Osteoblast (primary cell): ENCODE results near the gene SEC61B. TPM values are rescaled to one million over a fixed set of nuclear protein-coding genes. Genes with fewer than 3 reads are reported as not detected.

ENCODE experiments used
- DNase-seq: peaks from one replicate; pipeline ENCODE4 v3.0.0; 2011; ENCODE audit warnings: low spot score, mixed read lengths; ENCODE audit not compliant: insufficient read length; ENCODE audit errors: missing footprints
- H2AFZ ChIP-seq: 2 replicates; pipeline ENCODE4 v1.6.0; 2011; ENCODE audit warnings: mild to moderate bottlenecking, low read length
- H3K27ac ChIP-seq: 2 replicates; pipeline ENCODE4 v1.5.1; 2011; ENCODE audit warnings: mild to moderate bottlenecking, low read depth, low read length, moderate library complexity
- H3K27me3 ChIP-seq: 2 replicates; pipeline ENCODE4 v1.6.0; 2012; ENCODE audit warnings: mild to moderate bottlenecking, control low read depth, inconsistent platforms, low read length, moderate library complexity; ENCODE audit not compliant: insufficient read depth
- H3K36me3 ChIP-seq: 2 replicates; pipeline ENCODE4 v1.5.1; 2011; ENCODE audit warnings: mild to moderate bottlenecking, low read length, control low read depth, moderate library complexity; ENCODE audit not compliant: insufficient read depth
- H3K4me1 ChIP-seq: 2 replicates; pipeline ENCODE4 v1.5.1; 2011; ENCODE audit warnings: mild to moderate bottlenecking, low read length, control low read depth, moderate library complexity; ENCODE audit not compliant: insufficient read depth
- H3K4me2 ChIP-seq: 2 replicates; pipeline ENCODE4 v1.6.0; 2011; ENCODE audit warnings: mild to moderate bottlenecking, low read length; ENCODE audit not compliant: insufficient read depth
- H3K4me3 ChIP-seq: fragments of 200-600 bp; sonication (generic); 3 replicates; pipeline ENCODE4 v1.5.1; 2012; ENCODE audit warnings: mild to moderate bottlenecking, low read length, inconsistent platforms; ENCODE audit not compliant: insufficient read depth
- H3K79me2 ChIP-seq: 2 replicates; pipeline ENCODE4 v1.6.0; 2012; ENCODE audit warnings: mild to moderate bottlenecking, low read length, control low read depth, inconsistent platforms; ENCODE audit not compliant: insufficient read depth
- H3K9me3 ChIP-seq: 2 replicates; pipeline ENCODE4 v1.5.1; 2011; ENCODE audit warnings: low read depth, low read length, control low read depth
- H4K20me1 ChIP-seq: 2 replicates; pipeline ENCODE4 v1.6.0; 2012; ENCODE audit warnings: mild to moderate bottlenecking, low read length, control low read depth; ENCODE audit not compliant: insufficient read depth
- total RNA-seq: library from RNA; depleted of rRNA; stranded (reverse); fragments of >200 nt; gene quantifications from 2 replicates; pipeline ENCODE4 v1.2.3, GENCODE V29; 2012
- TF ChIP-seq, protein P1 (sequence below): IDR thresholded peaks from 2 replicates; pipeline ENCODE4 v1.5.1; 2011; ENCODE audit warnings: mild to moderate bottlenecking, low read depth, low read length, moderate library complexity; ENCODE audit errors: extremely low read depth

Gene SEC61B
- total RNA-seq, 1 donor, result 73.1 TPM

DNA sequence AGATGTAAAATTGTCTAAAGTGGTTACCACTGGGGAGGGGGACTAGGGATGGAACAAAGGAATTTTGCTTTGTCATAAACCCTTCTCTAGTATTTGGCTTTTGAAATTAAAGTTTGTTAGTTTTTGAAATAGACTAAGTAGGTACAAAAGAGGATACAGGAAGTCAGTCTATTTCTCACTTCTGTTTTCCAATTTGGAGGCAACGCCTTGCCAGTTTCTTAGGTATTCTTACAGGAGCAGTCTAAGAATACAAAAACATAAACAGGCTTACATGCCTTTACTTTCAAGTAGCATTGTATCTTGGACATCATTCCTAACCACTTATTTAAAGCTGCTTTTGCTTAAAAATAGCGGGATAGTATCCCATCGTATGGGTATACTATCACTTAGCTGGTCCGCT, 34.8 kb upstream of the SEC61B start:
- no peak overlapping the region for H3K4me2 ChIP-seq
- TF ChIP-seq, protein P1, sequence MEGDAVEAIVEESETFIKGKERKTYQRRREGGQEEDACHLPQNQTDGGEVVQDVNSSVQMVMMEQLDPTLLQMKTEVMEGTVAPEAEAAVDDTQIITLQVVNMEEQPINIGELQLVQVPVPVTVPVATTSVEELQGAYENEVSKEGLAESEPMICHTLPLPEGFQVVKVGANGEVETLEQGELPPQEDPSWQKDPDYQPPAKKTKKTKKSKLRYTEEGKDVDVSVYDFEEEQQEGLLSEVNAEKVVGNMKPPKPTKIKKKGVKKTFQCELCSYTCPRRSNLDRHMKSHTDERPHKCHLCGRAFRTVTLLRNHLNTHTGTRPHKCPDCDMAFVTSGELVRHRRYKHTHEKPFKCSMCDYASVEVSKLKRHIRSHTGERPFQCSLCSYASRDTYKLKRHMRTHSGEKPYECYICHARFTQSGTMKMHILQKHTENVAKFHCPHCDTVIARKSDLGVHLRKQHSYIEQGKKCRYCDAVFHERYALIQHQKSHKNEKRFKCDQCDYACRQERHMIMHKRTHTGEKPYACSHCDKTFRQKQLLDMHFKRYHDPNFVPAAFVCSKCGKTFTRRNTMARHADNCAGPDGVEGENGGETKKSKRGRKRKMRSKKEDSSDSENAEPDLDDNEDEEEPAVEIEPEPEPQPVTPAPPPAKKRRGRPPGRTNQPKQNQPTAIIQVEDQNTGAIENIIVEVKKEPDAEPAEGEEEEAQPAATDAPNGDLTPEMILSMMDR, result no peak
- peaks cover 37% of the 10 kb centered on the region for H3K27me3 ChIP-seq
- no peak overlapping the region for H3K27ac ChIP-seq
- H3K4me3 ChIP-seq, result no peak overlapping the region
- H3K79me2 ChIP-seq, result no peaks in the 10 kb centered on the region
- H3K36me3 ChIP-seq, result no peaks in the 10 kb centered on the region
- H3K9me3 ChIP-seq, result no peaks in the 10 kb centered on the region
- DNase-seq, result no peak
- no peak overlapping the region for H2AFZ ChIP-seq
- H4K20me1 ChIP-seq, result no peaks in the 10 kb centered on the region
- H3K4me1 ChIP-seq, result peaks cover 7% of the 10 kb centered on the region

DNA sequence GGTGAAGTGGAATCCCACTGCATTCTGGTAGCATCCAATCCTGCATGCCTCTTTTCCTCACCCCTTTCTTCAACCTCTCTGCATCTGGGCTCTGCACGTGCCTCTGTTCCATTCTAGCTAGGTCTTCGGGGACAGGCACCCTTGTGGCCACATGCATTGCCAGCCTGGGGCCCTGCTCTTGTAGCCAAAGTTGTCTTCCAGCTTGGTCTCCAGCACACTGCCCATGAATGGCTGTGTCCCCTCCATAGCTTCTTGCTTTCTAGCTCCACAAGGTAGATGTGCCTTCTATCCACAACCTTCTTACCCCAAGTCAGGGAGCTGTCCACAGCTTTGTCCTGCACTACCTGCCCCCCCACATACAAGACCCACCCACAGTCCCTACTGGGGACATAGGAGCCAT, 32.9 kb upstream of the SEC61B start:
- TF ChIP-seq, protein P1, result no peak
- Histone ChIP-seq H3K4me3 (no peak overlapping the region), H2AFZ (no peak overlapping the region), H3K79me2 (no peaks in the 10 kb centered on the region), H3K4me2 (no peak overlapping the region), H3K36me3 (no peaks in the 10 kb centered on the region), H4K20me1 (no peaks in the 10 kb centered on the region), H3K9me3 (no peaks in the 10 kb centered on the region), H3K27me3 (peaks cover 37% of the 10 kb centered on the region), H3K27ac (no peak overlapping the region), H3K4me1 (peaks cover 13% of the 10 kb centered on the region)
- no peak for DNase-seq

DNA sequence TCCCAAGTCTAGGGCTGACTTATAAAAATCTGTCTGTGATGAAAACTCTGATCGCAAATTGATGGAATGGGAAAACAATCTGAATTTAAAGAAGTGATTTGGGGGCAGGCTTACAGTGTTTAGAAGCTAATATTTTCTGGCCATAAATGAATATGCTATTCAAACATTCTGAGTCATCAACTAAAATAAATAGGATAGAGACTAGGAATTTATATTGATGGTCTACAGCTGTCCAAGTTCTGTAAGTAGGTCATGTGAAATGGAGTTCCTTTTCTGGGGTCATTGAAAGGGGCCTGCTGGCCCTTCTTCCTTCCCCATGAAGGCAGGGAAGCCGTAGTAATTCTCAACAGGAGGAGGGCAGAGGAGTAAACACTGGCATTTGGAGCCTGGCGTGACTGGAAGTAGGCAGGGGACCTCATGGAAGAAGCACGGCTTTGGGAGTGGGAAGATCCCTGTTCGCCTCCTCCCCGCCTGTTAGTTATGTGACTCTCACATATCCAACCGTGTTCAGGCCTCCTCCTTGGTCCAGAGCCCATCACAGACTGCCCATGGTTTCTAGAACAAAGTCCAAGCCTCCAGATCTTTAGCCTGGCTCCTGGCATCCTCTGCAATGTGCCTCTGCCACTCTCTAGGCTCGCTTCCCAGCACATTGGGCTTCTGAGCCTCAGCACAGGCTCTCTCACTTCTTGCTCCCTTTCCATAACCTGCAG, 32.0 kb upstream of the SEC61B start:
- Histone ChIP-seq H3K79me2 (no peaks in the 10 kb centered on the region), H3K9me3 (no peaks in the 10 kb centered on the region), H4K20me1 (no peaks in the 10 kb centered on the region), H3K36me3 (no peaks in the 10 kb centered on the region), H3K4me2 (no peak overlapping the region), H3K4me3 (no peak overlapping the region), H3K4me1 (peaks cover 6% of the 10 kb centered on the region), H3K27ac (no peak overlapping the region), H2AFZ (no peak overlapping the region), H3K27me3 (peaks cover 37% of the 10 kb centered on the region)
- no peak for DNase-seq
- TF ChIP-seq, protein P1, result no peak

DNA sequence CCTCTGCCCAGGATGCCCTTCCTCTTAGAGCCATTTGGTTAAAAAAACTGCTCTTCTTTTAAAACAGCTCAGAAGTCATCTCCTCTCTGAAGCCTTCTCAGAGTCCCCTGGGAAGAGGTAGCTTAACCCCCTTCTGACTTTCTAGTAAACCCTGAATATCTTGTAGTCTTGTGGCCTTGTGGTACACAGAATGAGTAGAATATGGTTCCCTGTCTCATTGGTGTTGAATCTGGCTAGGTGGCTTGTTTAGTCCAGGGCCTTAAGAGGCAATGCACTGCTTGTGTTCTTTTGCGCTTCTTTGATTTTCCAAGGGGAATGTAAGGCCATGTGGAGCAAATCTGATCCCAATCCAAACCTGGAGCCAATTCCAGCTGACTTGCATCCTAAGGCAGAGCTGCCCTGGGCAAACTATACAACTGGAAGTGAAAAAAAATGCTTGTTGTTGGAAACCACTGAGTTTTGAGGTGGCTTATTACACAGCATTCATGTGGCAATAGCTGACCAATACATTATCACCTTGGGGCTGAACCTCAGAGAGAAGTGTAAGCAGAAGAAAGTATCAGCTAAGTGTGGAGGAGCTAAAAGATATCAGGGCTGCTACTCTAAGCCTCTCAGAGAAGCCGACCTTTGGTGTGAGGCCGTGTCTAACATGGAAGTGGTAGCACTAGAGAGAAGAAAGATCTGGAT, 31.3 kb upstream of the SEC61B start:
- Histone ChIP-seq H3K9me3 (no peaks in the 10 kb centered on the region), H3K27me3 (peaks cover 37% of the 10 kb centered on the region), H2AFZ (no peak overlapping the region), H3K27ac (no peak overlapping the region), H3K36me3 (no peaks in the 10 kb centered on the region), H3K4me3 (no peak overlapping the region), H3K79me2 (no peaks in the 10 kb centered on the region), H3K4me1 (peaks cover 6% of the 10 kb centered on the region), H4K20me1 (no peaks in the 10 kb centered on the region), H3K4me2 (no peak overlapping the region)
- no peak for DNase-seq
- TF ChIP-seq, protein P1, result no peak
